Hematopoietic multipotent progenitor cell treated with erythropoietin and hydrocortisone succinate and interleukin-3 and kit ligand, for 8 days (in vitro differentiated cells): ENCODE data around the gene WDR1.
A peak's percentile ranks its signal among the peaks of the same experiment; 100 is the strongest.

Experiments used
- DNase-seq: peaks from one replicate; pipeline ENCODE4 v3.0.0-alpha.2; 2015

The WDR1 gene

GRCh38 chr4:10116569-10117358 is at the start of gene WDR1:
Gene WDR1 (minus strand): TSS chr4:10116799. CDS start chr4:10116666, 133 bp downstream.
- DNase-seq: peak; percentile 93

- peak; percentile 76 for DNase-seq
Measured at GRCh38 chr4:10164877-10165283, 48.3 kb upstream of the WDR1 start.

- no peak for DNase-seq
Measured at GRCh38 chr4:10163296-10163695, 46.7 kb upstream of the WDR1 start.

GRCh38 chr4:10162341-10163000 is 45.9 kb upstream of the WDR1 start:
- no peak for DNase-seq

- DNase-seq: no peak
Measured at GRCh38 chr4:10161840-10162239, 45.2 kb upstream of the WDR1 start.

- DNase-seq: no peak
Measured at GRCh38 chr4:10161146-10161545, 44.5 kb upstream of the WDR1 start.

- peak; percentile 67 for DNase-seq
Measured at GRCh38 chr4:10160281-10160856, 43.8 kb upstream of the WDR1 start.

GRCh38 chr4:10159671-10160070 is 43.1 kb upstream of the WDR1 start:
- DNase-seq: no peak

- no peak for DNase-seq
Measured at GRCh38 chr4:10158333-10158942, 41.8 kb upstream of the WDR1 start.

GRCh38 chr4:10157478-10158332 is 41.1 kb upstream of the WDR1 start:
- DNase-seq: peak; percentile 79

- DNase-seq: no peak
Measured at GRCh38 chr4:10154241-10154640, 37.6 kb upstream of the WDR1 start.

- no peak for DNase-seq
Measured at GRCh38 chr4:10153161-10153560, 36.6 kb upstream of the WDR1 start.

GRCh38 chr4:10151182-10151581 is 34.6 kb upstream of the WDR1 start:
- no peak for DNase-seq

GRCh38 chr4:10144966-10145365 is 28.4 kb upstream of the WDR1 start:
- no peak for DNase-seq

GRCh38 chr4:10144479-10144878 is 27.9 kb upstream of the WDR1 start:
- DNase-seq: no peak

GRCh38 chr4:10143171-10143570 is 26.6 kb upstream of the WDR1 start:
- DNase-seq: no peak

GRCh38 chr4:10140866-10141759 is 24.5 kb upstream of the WDR1 start:
- no peak for DNase-seq

- DNase-seq: no peak
Measured at GRCh38 chr4:10139518-10139917, 22.9 kb upstream of the WDR1 start.

- no peak for DNase-seq
Measured at GRCh38 chr4:10135260-10135659, 18.7 kb upstream of the WDR1 start.

- DNase-seq: no peak
Measured at GRCh38 chr4:10134141-10134540, 17.5 kb upstream of the WDR1 start.

GRCh38 chr4:10131202-10131601 is 14.6 kb upstream of the WDR1 start:
- DNase-seq: no peak
